OCI-M1 (cell line): ENCODE results near the gene DBX1.

ENCODE experiments used
- DNase-seq: peaks from one replicate; lab custom pipeline; 2025; lab: John Stamatoyannopoulos, UW

DBX1 gene

DNA sequence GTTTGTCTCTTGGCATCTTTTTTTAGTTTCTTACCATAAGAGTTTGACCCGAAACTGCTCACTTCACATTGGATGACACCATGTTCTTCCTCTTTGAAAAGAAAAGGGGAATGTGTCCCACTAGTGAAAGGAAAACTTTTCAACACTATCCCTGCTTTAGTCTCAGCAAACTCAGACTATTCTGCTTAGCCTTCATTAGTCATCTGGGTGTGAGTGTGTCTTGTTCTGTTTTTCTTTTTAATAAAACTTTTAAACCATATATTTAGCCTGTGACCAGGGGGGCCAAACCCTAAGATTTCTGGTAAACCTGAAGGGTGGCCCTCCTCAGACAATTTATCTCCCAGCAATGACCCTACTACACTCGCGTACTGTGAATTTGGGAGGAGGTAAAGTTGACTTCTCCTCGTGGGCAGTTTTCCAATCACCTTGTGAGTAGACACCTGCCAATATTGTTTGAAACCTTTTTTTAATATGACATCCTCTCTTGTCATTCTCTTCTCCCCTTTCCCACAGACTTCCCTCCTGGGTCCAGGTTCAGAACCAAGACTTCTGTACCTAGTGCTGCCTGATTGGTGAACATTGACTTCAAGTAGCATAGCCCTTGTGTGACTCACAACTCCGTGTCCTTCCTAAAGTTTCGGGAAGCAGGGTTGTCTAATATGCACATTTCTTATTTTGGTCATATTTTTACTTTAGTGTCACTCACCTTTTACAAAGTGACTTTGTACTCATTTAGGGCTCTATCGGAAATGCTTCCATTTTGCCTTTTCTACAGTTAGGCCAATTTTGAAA is 39.9 kb downstream of the DBX1 start:
- DNase-seq, result no peak

DNA sequence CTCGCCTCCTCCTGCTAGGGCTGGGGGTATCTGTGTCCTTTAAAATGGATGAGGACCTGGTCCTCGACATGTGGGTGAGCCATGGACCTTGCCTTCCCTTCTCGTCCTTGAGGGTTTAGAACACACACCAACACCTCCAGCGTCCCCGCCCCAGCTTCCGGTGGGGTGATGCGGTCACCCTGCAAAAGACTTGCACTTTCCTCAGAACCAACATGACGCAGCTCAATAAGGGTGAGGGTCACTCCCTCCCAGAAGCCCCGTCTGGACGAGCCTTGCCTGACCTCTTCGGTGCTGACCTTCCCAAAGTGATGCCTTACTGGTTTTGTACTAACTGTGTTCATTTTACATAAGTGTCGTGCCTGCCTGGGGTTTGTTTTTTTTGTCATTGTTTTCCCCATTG is 41.0 kb downstream of the DBX1 start:
- DNase-seq, result no peak

DNA sequence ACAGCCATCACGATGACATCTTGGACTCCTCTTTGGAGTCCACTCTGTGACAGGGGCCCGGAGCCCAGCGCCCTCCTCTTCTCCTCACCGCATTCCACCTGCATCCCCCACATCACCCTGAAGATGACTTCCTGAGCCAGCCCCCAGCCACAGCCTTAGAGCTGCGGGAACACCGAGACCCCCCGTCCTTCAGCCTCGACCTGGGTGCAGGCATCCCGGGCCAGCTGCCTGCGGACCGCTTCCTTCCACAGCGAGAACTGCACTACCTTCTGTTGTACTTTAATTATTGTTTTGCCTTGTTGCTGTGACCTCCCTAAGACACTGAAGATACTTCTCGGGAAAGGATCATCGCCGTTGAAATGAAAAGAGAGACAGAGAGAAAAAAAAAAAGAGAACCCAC is 42.1 kb downstream of the DBX1 start:
- no peak for DNase-seq

GRCh38 chr11:20117291-20117690 is 43.0 kb downstream of the DBX1 start:
- no peak for DNase-seq

- no peak for DNase-seq
These were observed 43.5 kb downstream of the DBX1 start for GRCh38 chr11:20116825-20117224.

DNA sequence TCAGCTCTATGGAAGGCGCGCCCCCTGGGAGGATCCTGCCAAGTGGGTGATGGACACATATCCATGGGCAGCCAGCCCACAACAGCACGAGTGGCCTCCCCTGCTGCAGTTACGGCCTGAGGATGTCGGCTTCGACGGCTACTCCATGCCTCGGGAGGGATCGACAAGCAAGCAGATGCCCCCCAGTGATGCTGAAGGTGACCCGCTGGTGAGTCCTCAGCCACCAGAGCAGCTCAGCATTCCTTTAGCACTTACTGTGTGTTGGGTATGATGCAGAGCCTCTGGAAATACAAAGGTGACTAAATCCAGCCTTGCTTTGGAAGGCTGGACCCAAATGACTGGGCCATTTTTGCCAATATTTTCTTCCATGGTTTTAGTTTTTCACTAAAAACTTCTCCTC is 45.7 kb downstream of the DBX1 start:
- DNase-seq, result no peak

GRCh38 chr11:20113149-20113438 is 47.2 kb downstream of the DBX1 start:
- DNase-seq, result no peak

DNA sequence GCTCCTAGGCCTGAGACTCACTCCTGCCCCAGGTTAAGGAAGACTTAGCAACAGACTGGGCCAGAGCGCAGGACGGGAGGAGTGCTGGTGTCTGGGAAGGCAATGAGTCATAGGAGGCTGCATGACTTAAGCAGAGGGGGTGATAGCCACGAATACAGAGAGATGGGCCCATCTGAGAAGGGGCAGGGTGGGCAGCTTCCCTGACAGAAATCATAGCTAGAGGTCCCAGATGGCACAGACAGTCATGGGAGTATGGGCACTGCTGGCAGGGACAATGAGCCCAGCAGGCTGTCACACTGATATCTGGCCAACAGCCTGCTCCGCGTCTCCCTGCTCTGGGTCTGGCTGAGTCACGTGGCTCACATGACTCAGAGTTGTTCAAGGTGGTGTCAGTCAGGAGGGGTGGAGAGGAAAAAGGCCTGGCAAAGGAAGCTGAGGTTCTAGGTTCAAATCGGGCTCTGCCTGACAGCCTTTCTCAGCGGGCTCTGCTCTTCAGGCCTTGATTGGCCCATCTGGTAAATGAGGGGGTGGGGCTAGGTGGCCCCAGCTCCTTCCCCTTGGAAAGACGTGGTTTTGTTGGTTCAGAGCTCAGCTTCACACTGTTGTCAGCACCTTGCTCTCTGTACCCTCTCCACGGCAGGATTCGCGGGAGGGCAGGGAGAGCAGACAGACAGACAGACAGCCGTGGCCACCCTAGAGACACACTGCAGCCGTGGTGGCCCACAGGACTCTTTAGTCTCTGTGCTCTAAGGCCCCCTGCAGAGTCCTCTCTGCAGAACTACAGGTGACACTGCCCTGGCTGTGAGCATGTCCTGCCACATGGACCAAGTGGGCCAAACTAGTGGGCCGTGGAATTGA is 47.8 kb downstream of the DBX1 start:
- peak; percentile 87 for DNase-seq

- DNase-seq, result no peak
These were observed 48.4 kb downstream of the DBX1 start for GRCh38 chr11:20111871-20112270.

- DNase-seq, result peak; percentile 80
These were observed 49.2 kb downstream of the DBX1 start for GRCh38 chr11:20110908-20111669.

GRCh38 chr11:20109731-20110445 is 50.4 kb downstream of the DBX1 start:
- no peak for DNase-seq
